ENCODE data around the gene TMEM217.

GRCh38 chr6:37230104-37230503 is 27.8 kb downstream of the TMEM217 start:
- TF ChIP-seq CTCF (IDR thresholded peaks at IDR 0.05) (no peak), EZH2 (IDR thresholded peaks at IDR 0.05; ENCODE audit: borderline replicate concordance, insufficient read depth, low read depth, low read length, poor library complexity, severe bottlenecking) (no peak)

All from B cell (primary cell).